Measurements from ENCODE around the gene ELF4.

- no peak for TF ChIP-seq USF2 (IDR thresholded peaks at IDR 0.05; ENCODE audit: borderline replicate concordance, low read depth, low read length)
- no peak for TF ChIP-seq POLR2A (IDR thresholded peaks at IDR 0.05; ENCODE audit: low read depth, low read length)
- TF ChIP-seq YY1 (IDR thresholded peaks at IDR 0.05; ENCODE audit: low read depth, low read length), result no peak
- TF ChIP-seq PAX8 (IDR thresholded peaks at IDR 0.05), result no peak
- no peak for TF ChIP-seq ELK1 (IDR thresholded peaks at IDR 0.05; ENCODE audit: low read depth, low read length)
- no peak for TF ChIP-seq SKIL (IDR thresholded peaks at IDR 0.05; ENCODE audit: low read depth, poor library complexity, severe bottlenecking)
- TF ChIP-seq ETV6 (conservative IDR thresholded peaks at IDR 0.05 in 1 of 2, IDR thresholded peaks at IDR 0.05 in 1 of 2; ENCODE audit: borderline replicate concordance in 1 of 2, low read depth in 1 of 2), result no peak
- TF ChIP-seq RAD21 (IDR thresholded peaks at IDR 0.05; ENCODE audit: insufficient read depth, low read depth, low read length), result no peak
- no peak for TF ChIP-seq CHD2 (IDR thresholded peaks at IDR 0.05; ENCODE audit: borderline replicate concordance, low read depth, low read length)
- TF ChIP-seq CTCF (IDR thresholded peaks at IDR 0.05 in 2 of 3, conservative IDR thresholded peaks at IDR 0.05 in 1 of 3; ENCODE audit: control insufficient read depth in 2 of 3, extremely low read depth in 1 of 3, insufficient read depth in 1 of 3, low read depth in 3 of 3, low read length in 3 of 3), result no peak
- no peak for TF ChIP-seq BRCA1 (IDR thresholded peaks at IDR 0.05; ENCODE audit: low read depth, low read length)
- no peak for TF ChIP-seq BCLAF1 (IDR thresholded peaks at IDR 0.05)
Measured at GRCh38 chrX:130103605-130104004, 6.7 kb downstream of the ELF4 start.

All from GM12878 (cell line).